ENCODE measurements around the gene HHLA2.

DNA sequence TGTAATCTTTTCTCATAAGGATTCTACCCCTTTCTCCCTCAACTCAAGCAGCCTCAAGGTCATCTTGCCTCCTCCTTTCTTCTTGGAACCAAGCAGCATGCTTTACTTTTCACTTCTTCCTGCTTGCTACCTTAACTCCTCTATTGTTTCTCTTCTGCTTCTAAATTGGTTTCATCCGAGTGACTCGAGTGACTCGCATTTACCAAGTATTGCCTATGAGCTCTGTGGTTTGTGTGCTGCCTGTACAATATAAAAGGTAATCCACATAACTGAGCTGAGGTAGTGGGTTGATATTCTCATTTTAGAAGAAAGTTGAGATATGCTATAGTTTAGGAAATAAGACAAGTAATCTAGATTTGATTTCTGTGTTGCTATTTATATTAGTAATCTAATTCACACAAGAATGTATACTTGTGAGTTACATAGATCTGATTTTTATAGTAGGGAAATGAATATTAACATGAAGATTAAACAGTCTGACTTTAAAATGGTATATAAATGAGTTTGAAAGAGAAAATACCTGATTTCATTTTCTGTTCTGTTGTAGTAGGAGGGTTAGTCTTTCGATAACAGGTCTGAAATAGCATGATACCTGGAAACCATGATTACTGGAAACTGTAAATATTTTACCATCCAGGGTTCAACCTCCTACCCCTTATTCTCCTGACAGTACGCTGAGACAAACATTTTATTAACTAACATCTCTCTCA is 5.5 kb downstream of the HHLA2 start:
- TF ChIP-seq POLR2A (IDR thresholded peaks at IDR 0.05) (no peak), POLR2AphosphoS5 (IDR thresholded peaks at IDR 0.05) (no peak)
- TF ChIP-seq, protein P1, sequence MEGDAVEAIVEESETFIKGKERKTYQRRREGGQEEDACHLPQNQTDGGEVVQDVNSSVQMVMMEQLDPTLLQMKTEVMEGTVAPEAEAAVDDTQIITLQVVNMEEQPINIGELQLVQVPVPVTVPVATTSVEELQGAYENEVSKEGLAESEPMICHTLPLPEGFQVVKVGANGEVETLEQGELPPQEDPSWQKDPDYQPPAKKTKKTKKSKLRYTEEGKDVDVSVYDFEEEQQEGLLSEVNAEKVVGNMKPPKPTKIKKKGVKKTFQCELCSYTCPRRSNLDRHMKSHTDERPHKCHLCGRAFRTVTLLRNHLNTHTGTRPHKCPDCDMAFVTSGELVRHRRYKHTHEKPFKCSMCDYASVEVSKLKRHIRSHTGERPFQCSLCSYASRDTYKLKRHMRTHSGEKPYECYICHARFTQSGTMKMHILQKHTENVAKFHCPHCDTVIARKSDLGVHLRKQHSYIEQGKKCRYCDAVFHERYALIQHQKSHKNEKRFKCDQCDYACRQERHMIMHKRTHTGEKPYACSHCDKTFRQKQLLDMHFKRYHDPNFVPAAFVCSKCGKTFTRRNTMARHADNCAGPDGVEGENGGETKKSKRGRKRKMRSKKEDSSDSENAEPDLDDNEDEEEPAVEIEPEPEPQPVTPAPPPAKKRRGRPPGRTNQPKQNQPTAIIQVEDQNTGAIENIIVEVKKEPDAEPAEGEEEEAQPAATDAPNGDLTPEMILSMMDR (IDR thresholded peaks at IDR 0.05): no peak

Data from prostate gland (tissue), 2 donors.